Measurements from ENCODE around the gene APMAP. TPM values are rescaled to one million over a fixed set of nuclear protein-coding genes. Genes with fewer than 3 reads are reported as not detected.
A peak's percentile ranks its signal among the peaks of the same experiment; 100 is the strongest.

Gene APMAP
- total and polyA plus RNA-seq, 2 of the 13 experiments (the other 11 are each of a cell fraction or from before 2014, with no cell fraction given), result 168 to 214 TPM

DNA sequence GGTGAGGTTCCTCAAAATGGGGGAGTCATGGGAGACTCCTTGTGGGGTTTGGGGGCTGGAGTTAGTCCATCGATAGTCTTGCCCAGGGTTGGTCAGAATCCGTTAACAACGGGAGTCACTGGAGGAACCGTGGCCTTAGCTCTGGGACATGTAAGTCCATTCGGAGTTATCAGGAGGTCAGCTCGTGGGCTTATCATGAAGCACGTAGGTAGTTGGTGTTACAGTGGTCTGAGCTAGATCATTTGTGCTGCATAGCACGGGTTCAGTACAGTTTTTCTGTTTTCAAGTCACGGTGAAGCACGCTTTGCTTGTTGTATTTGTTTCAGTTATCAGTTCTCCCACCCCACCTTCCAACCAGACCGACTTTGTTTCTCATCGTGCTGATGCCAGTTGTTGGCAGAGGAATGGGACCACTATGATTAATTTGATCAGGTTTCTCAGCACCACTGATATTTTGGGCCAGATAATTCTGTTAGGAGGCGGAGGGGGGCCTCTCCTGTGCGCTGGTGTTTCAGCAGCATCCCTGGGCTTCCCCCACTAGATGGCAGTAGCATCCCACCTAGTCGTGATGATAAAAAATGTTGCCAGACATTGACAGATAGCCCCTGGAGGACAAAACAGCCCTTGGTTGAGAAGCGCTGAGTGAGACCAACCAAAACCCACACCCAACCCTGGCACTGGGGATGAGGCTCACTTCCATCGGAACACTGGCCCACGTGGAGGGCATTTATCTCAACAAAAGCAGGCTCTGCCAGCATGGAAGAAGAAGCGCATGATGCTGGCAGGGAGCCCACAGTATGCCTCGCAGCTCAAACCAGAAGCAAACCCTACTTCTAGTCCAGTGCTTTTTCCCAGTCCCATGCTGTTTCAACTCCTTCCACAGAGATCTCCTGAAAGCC lies 2.2 kb upstream of the APMAP start (continued):
- no peak for TF ChIP-seq JUND (CRISPR knock-in tag; IDR thresholded peaks at IDR 0.05)
- no peak for TF ChIP-seq NR3C1 (CRISPR knock-in tag; IDR thresholded peaks at IDR 0.05)
- TF ChIP-seq ETV5 (CRISPR knock-in tag; IDR thresholded peaks at IDR 0.05; ENCODE audit: borderline replicate concordance), result 0 out of 2 replicates have a peak, but pooled peaks have one; percentile 17
- TF ChIP-seq PHF5A (CRISPR knock-in tag; IDR thresholded peaks at IDR 0.05; ENCODE audit: low read depth, unreplicated experiment), result no peak
- TF ChIP-seq TMF1 (CRISPR knock-in tag; IDR thresholded peaks at IDR 0.05; ENCODE audit: low read depth), result no peak
- no peak for TF ChIP-seq TCF12 (IDR thresholded peaks at IDR 0.05)
- TF ChIP-seq TCF12 (CRISPR knock-in tag; IDR thresholded peaks at IDR 0.05), result no peak
- TF ChIP-seq GATAD2A (CRISPR knock-in tag; IDR thresholded peaks at IDR 0.05), result peak; percentile 41; the same call in 1 of the 2 replicates
- TF ChIP-seq ZNF282 (IDR thresholded peaks at IDR 0.05; ENCODE audit: partially characterized antibody), result no peak
- TF ChIP-seq U2AF1 (optimal IDR thresholded peaks at IDR 0.05; ENCODE audit: low read depth, low read length), result no peak
- peak; percentile 69 for TF ChIP-seq IRF2 (CRISPR knock-in tag; IDR thresholded peaks at IDR 0.05)
- TF ChIP-seq AKAP8 (CRISPR knock-in tag; IDR thresholded peaks at IDR 0.05), result no peak
- no peak for TF ChIP-seq KLF6 (CRISPR knock-in tag; IDR thresholded peaks at IDR 0.05)
- TF ChIP-seq, protein P1, sequence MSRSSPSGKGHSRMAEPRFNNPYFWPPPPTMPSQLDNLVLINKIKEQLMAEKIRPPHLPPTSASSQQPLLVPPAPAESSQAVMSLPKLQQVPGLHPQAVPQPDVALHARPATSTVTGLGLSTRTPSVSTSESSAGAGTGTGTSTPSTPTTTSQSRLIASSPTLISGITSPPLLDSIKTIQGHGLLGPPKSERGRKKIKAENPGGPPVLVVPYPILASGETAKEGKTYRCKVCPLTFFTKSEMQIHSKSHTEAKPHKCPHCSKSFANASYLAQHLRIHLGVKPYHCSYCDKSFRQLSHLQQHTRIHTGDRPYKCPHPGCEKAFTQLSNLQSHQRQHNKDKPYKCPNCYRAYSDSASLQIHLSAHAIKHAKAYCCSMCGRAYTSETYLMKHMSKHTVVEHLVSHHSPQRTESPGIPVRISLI (CRISPR knock-in tag; IDR thresholded peaks at IDR 0.05; ENCODE audit: borderline replicate concordance), result peak; percentile 71
- TF ChIP-seq GPN1 (CRISPR knock-in tag; IDR thresholded peaks at IDR 0.05; ENCODE audit: borderline replicate concordance), result no peak
- no peak for TF ChIP-seq TCF7 (IDR thresholded peaks at IDR 0.05; ENCODE audit: low read depth)
- no peak for TF ChIP-seq LCORL (IDR thresholded peaks at IDR 0.05)
- TF ChIP-seq LCORL (CRISPR knock-in tag; IDR thresholded peaks at IDR 0.05), result peak; percentile 70; the same call in 1 of the 2 replicates
- TF ChIP-seq U2AF2 (IDR thresholded peaks at IDR 0.05; ENCODE audit: low read depth, low read length), result no peak
- TF ChIP-seq XBP1 (CRISPR knock-in tag; IDR thresholded peaks at IDR 0.05), result no peak
- no peak for TF ChIP-seq ZNF569 (CRISPR knock-in tag; IDR thresholded peaks at IDR 0.05; ENCODE audit: borderline replicate concordance)
- no peak for TF ChIP-seq ZNF225 (CRISPR knock-in tag; IDR thresholded peaks at IDR 0.05)
- no peak for TF ChIP-seq POLR2A (IDR thresholded peaks at IDR 0.05; ENCODE audit: insufficient read depth in 1 of 2, low read depth in 2 of 2, low read length in 2 of 2)
- 0 out of 2 replicates have a peak, but pooled peaks have one; percentile 43 for TF ChIP-seq ZNF761 (CRISPR knock-in tag; conservative IDR thresholded peaks at IDR 0.05)
- TF ChIP-seq DPF2 (CRISPR knock-in tag; IDR thresholded peaks at IDR 0.05; ENCODE audit: borderline replicate concordance, low read depth), result no peak
- no peak for TF ChIP-seq ZNF792 (CRISPR knock-in tag; IDR thresholded peaks at IDR 0.05)
- TF ChIP-seq, protein P2, sequence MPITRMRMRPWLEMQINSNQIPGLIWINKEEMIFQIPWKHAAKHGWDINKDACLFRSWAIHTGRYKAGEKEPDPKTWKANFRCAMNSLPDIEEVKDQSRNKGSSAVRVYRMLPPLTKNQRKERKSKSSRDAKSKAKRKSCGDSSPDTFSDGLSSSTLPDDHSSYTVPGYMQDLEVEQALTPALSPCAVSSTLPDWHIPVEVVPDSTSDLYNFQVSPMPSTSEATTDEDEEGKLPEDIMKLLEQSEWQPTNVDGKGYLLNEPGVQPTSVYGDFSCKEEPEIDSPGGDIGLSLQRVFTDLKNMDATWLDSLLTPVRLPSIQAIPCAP (CRISPR knock-in tag; IDR thresholded peaks at IDR 0.05; ENCODE audit: low read depth), result no peak
- TF ChIP-seq TBL1XR1 (IDR thresholded peaks at IDR 0.05; ENCODE audit: borderline replicate concordance, low read length, partially characterized antibody), result no peak
- TF ChIP-seq, protein P3, sequence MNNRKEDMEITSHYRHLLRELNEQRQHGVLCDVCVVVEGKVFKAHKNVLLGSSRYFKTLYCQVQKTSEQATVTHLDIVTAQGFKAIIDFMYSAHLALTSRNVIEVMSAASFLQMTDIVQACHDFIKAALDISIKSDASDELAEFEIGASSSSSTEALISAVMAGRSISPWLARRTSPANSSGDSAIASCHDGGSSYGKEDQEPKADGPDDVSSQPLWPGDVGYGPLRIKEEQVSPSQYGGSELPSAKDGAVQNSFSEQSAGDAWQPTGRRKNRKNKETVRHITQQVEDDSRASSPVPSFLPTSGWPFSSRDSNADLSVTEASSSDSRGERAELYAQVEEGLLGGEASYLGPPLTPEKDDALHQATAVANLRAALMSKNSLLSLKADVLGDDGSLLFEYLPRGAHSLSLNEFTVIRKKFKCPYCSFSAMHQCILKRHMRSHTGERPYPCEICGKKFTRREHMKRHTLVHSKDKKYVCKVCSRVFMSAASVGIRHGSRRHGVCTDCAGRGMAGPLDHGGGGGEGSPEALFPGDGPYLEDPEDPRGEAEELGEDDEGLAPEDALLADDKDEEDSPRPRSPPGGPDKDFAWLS (CRISPR knock-in tag; IDR thresholded peaks at IDR 0.05; ENCODE audit: borderline replicate concordance), result no peak
- TF ChIP-seq ZNF333 (CRISPR knock-in tag; IDR thresholded peaks at IDR 0.05; ENCODE audit: borderline replicate concordance), result no peak

All from HepG2 (cell line).